Kidney (tissue), 14 donors: ENCODE results near the gene CD79A. TPM values are rescaled to one million over a fixed set of nuclear protein-coding genes. Genes with fewer than 3 reads are reported as not detected.

Experiments used
- DNase-seq, 5 donors: peaks; one replicate each; pipeline ENCODE4 v3.0.0-alpha.2; 2013 to 2020
- FAIRE-seq: peaks from 2 replicates; lab custom pipeline; 2012; peaks lifted over from hg19 to GRCh38; lab: Jason Lieb, UNC
- H3K27ac ChIP-seq, 2 donors: one replicate each; pipeline ENCODE4 v1.7.0; 2013; ENCODE audit warnings: low read depth in 2 of 2, low read length in 2 of 2, inconsistent platforms in 1 of 2
- H3K27me3 ChIP-seq: one replicate; pipeline ENCODE4 v1.7.1; 2013; ENCODE audit warnings: low read length, inconsistent platforms; ENCODE audit not compliant: control insufficient read depth, insufficient read depth
- H3K36me3 ChIP-seq, 3 donors: one replicate each; pipeline versions ENCODE4 v1.7.0 to v1.7.1; 2013; ENCODE audit warnings: low read length in 3 of 3, control low read depth in 1 of 3, inconsistent platforms in 1 of 3; ENCODE audit not compliant: insufficient read depth in 3 of 3, control insufficient read depth in 2 of 3
- H3K4me1 ChIP-seq, 3 donors: one replicate each; pipeline versions ENCODE4 v1.7.0 to v1.7.1; 2013; ENCODE audit warnings: low read length in 3 of 3, inconsistent platforms in 1 of 3, low read depth in 1 of 3; ENCODE audit not compliant: control insufficient read depth in 2 of 3, insufficient read depth in 2 of 3
- H3K4me3 ChIP-seq, 3 donors: one replicate each; pipeline versions ENCODE4 v1.7.0 to v1.8.1; 2013; ENCODE audit warnings: low read length in 3 of 3, control low read depth in 1 of 3, inconsistent platforms in 1 of 3
- H3K9ac ChIP-seq, 3 donors: one replicate each; pipeline versions ENCODE4 v1.7.0 to v1.7.1; 2013; ENCODE audit warnings: low read length in 3 of 3, control low read depth in 1 of 3, inconsistent platforms in 1 of 3
- H3K9me3 ChIP-seq, 3 donors: one replicate each; pipeline versions ENCODE4 v1.7.0 to v1.7.1; 2013; ENCODE audit warnings: low read length in 3 of 3, control low read depth in 1 of 3, inconsistent platforms in 1 of 3; ENCODE audit not compliant: control insufficient read depth in 2 of 3, insufficient read depth in 1 of 3
- CTCF ChIP-seq: IDR thresholded peaks from 3 replicates; pipeline ENCODE4 v1.5.1; 2012; ENCODE audit warnings: mild to moderate bottlenecking, moderate library complexity, borderline replicate concordance; ENCODE audit not compliant: insufficient read depth; ENCODE audit errors: extremely low read depth
- intact Hi-C: fragments of 100-400 bp; cut with DNase I; formaldehyde crosslinking; loops from one replicate; pipeline ENCODE4 v1.11.1; 2022
- polyA plus RNA-seq: library from polyadenylated mRNA; stranded (reverse); fragments of 350-450 nt; fragmentation: Illumina TruSeq; extraction: RNeasy Lipid Tissue Mini Kit (QIAGEN cat#74804); gene quantifications from one replicate; pipeline ENCODE4 v1.2.3, GENCODE V29; 2014; ENCODE audit warnings: low read depth, low replicate concordance; ENCODE audit not compliant: insufficient read depth
- total RNA-seq: library from RNA; stranded (reverse); fragmentation: NEBNext Ultra II Directional; extraction: Animal tissue kit (Norgen Biotek cat#: 25700); gene quantifications from one replicate; pipeline ENCODE4 v1.2.1, GENCODE V29; 2021
- donor health status: control.
- donor health status: control.
- donor health status: control.
- donor health status: control.
- donor health status: control.
- donor health status: DM: yes; HTN: yes; CAD: no.
- donor health status: Normal renal cell carcinoma (clear cell type).

Gene CD79A
- total and polyA plus RNA-seq, 2 donors from 2014 or later = 0.32 to 11.0 TPM

DNA sequence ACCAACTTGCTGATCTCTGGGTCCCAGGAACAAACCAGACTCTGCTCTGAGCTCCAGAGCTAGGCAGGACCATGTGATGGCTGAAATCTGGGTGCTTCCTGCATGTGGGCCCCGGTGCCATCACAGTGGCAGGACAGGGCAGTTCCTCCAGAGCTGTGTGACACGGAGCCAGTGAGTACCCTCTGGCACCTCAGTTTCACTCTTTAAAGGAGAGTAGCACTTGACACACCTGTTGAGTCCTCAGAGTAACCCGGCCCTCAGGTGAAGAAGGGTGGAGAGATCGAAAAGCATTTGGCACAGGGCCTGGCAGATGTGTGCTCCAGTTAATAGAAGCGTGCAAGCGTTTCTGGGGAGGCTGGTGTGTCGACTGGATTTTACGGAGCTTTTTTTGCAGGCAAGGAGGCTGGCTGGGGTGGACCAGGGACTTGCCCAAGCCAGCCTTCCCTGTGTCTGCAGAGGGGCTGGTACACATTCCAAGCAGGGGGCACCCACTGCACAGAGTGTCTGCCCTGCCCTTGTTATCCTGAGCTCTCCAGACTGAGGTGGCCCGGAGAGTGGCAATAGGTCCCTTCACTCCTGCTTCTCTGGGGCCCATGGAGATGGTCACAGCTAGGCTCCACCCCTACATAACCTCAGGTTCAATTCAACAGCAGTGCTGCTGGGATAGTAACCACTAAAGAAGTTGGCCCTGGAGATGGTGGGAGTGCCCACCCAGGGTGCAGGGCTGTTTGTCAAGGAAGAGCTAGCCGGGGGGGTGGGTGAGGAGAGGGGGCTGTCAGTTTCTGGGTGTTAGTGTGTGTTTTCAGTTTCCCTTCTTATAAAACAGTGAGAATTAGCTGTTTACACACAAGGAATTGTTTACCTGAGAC lies 8.7 kb upstream of the CD79A start:
- Histone ChIP-seq H3K27me3 (no peaks in the 10 kb centered on the region), H3K9me3 (no peaks in the 10 kb centered on the region), H3K27ac (no peak overlapping the region), H3K9ac (no peak overlapping the region), H3K36me3 (peaks cover 10 to 50% (median 21%) of the 10 kb centered on the region in 3 donors), H3K4me1 (peaks cover 0 to 4% (median 0%) of the 10 kb centered on the region in 3 donors), H3K4me3 (no peak overlapping the region)
- TF ChIP-seq CTCF = no peak
- intact Hi-C loops = no loop called here
- FAIRE-seq (no peak), DNase-seq (peak in 1 of 5 donors; percentile 28)

- DNase-seq (peak in 1 of 5 donors; percentile 53), FAIRE-seq (no peak)
- Histone ChIP-seq H3K27ac (no peak overlapping the region), H3K4me3 (no peak overlapping the region), H3K9ac (no peak overlapping the region), H3K36me3 (peaks cover 8 to 48% (median 21%) of the 10 kb centered on the region in 3 donors), H3K4me1 (peaks cover 0 to 3% (median 0%) of the 10 kb centered on the region in 3 donors), H3K27me3 (no peaks in the 10 kb centered on the region), H3K9me3 (no peaks in the 10 kb centered on the region)
- intact Hi-C loops = no loop called here
- TF ChIP-seq CTCF = no peak
Observed at GRCh38 chr19:41868989-41869300, 8.1 kb upstream of the CD79A start.

GRCh38 chr19:41869374-41869955 lies 7.6 kb upstream of the CD79A start:
- DNase-seq (peak in 1 of 5 donors; percentile 55), FAIRE-seq (no peak)
- TF ChIP-seq CTCF = no peak
- H3K27ac ChIP-seq = no peak overlapping the region
- H3K4me1 ChIP-seq = peaks cover 0 to 3% (median 0%) of the 10 kb centered on the region in 3 donors
- H3K9ac ChIP-seq = no peak overlapping the region
- no peaks in the 10 kb centered on the region for H3K27me3 ChIP-seq
- H3K36me3 ChIP-seq = peaks cover 2 to 42% (median 16%) of the 10 kb centered on the region in 3 donors
- H3K9me3 ChIP-seq = no peaks in the 10 kb centered on the region
- no peak overlapping the region for H3K4me3 ChIP-seq
- intact Hi-C loops = no loop called here
